Esophagus squamous epithelium (tissue), 5 donors: Measurements from ENCODE around the gene MYO18A. TPM values are rescaled to one million over a fixed set of nuclear protein-coding genes. Genes with fewer than 3 reads are reported as not detected.

Experiments
- DNase-seq: peaks from one replicate; lab custom pipeline; 2025; lab: John Stamatoyannopoulos, UW
- H3K27ac ChIP-seq, 4 donors: fragments of 200-600 bp; sonication (generic); one replicate each; pipeline ENCODE4 v1.5.1; 2016 to 2019; ENCODE audit warnings: mild to moderate bottlenecking in 1 of 4
- H3K27me3 ChIP-seq, 4 donors: fragments of 200-600 bp; sonication (generic); 1 replicate in 3 of 4; 2 replicates in 1 of 4; pipeline versions ENCODE4 v1.5.1 to v1.6.0; 2017 to 2021; ENCODE audit warnings: antibody characterized with exemption in 1 of 4
- H3K36me3 ChIP-seq, 3 donors: fragments of 200-600 bp; sonication (generic); one replicate each; pipeline ENCODE4 v1.5.1; 2016 to 2019
- H3K4me1 ChIP-seq, 3 donors: fragments of 200-600 bp; sonication (generic); one replicate each; pipeline ENCODE4 v1.5.1; 2017 to 2019
- H3K4me3 ChIP-seq, 4 donors: fragments of 200-600 bp; sonication (generic); 1 replicate in 3 of 4; 2 replicates in 1 of 4; pipeline ENCODE4 v1.5.1; 2016 to 2019; ENCODE audit warnings: mild to moderate bottlenecking in 2 of 4, moderate library complexity in 1 of 4
- H3K9me3 ChIP-seq, 3 donors: fragments of 200-600 bp; sonication (generic); one replicate each; pipeline ENCODE4 v1.5.1; 2016 to 2019
- POLR2A ChIP-seq, 4 donors: fragments of 450-650 bp; IDR thresholded peaks; one replicate each; pipeline ENCODE4 v1.6.1; 2017; ENCODE audit warnings: antibody characterized with exemption in 4 of 4, mild to moderate bottlenecking in 4 of 4, moderate library complexity in 3 of 4
- WGBS, 2 donors: methylation state at CpG; one replicate each; pipeline ENCODE4 v1.1.5; 2018; 5-methylcytosine and 5-hydroxymethylcytosine counted together
- intact Hi-C: fragments of 100-400 bp; cut with DNase I; formaldehyde crosslinking; loops from one replicate; pipeline ENCODE4 v1.15.0; 2022
- total RNA-seq, 4 donors: library from RNA; depleted of rRNA; stranded (reverse); fragments of >200 nt; gene quantifications; one replicate each; pipeline ENCODE4 v1.1.0, GENCODE V29; 2016
- TF ChIP-seq, protein P1 (sequence below), 6 experiments: fragments of 450-650 bp in 4 of 6; fragments of 200-600 bp in 2 of 6; sonication (generic) in 2 of 6; IDR thresholded peaks; one replicate each; pipeline ENCODE4 v1.5.1; 2016 to 2019; ENCODE audit warnings: antibody characterized with exemption in 6 of 6, mild to moderate bottlenecking in 4 of 6, moderate library complexity in 4 of 6
- donor health status: DM: yes; HTN: yes; CAD: no.

MYO18A gene
- total RNA-seq, 4 donors from 2014 or later = 44.0 to 74.9 (median 68.5) TPM

DNA sequence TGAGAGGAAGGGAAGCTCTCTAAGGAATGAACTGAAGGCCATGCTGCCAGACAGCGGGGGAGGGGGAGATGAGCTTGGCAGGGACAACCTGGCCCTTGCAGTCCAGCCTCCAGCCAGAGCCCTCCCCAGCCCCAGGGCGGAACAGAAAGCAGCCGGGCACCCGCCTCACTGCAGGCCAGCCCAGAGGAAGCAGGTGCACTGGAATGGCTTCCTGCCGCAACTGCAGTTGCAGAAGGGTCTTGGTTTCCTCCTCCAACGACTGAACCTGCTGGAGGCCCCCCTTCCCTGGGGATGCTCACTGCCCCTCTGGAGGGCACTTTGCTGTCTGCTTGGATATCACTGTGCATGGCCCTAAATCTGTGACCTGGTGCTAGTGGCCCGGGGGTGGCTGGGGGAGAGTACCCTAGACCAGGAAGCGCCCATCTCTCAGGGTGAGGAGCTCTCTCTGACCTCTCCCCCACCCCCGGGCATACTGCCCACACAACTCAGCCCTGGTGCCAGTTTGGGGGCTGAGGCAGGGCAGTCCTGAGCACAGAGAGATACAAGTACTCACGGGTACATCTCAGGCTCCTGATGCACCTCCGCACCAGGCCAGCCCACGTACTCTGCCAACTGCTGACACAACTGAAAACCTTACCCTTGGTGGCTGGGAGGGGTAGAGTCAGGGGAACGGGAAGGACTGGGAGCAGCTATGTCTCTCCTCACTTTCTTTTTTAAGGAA, 41.1 kb downstream of the MYO18A start:
- peaks cover 21 to 60% (median 37%) of the 10 kb centered on the region in 3 donors for H3K4me1 ChIP-seq
- H3K27ac ChIP-seq = peak overlapping the region; percentile 64 to 89 (median 78)
- intact Hi-C loops = no loop called here
- H3K9me3 ChIP-seq = no peaks in the 10 kb centered on the region
- H3K36me3 ChIP-seq = peaks cover 0 to 21% (median 0%) of the 10 kb centered on the region in 3 donors
- no peaks in the 10 kb centered on the region for H3K27me3 ChIP-seq
- 18 to 23% methylated on average over 5 to 9 of the region's 13 CpGs for WGBS, 2 donors
- H3K4me3 ChIP-seq = peak overlapping the region; percentile 8 to 56 (median 40)
- no peak for DNase-seq
- TF ChIP-seq POLR2A (IDR thresholded peaks at IDR 0.05) = no peak
- TF ChIP-seq, protein P1, sequence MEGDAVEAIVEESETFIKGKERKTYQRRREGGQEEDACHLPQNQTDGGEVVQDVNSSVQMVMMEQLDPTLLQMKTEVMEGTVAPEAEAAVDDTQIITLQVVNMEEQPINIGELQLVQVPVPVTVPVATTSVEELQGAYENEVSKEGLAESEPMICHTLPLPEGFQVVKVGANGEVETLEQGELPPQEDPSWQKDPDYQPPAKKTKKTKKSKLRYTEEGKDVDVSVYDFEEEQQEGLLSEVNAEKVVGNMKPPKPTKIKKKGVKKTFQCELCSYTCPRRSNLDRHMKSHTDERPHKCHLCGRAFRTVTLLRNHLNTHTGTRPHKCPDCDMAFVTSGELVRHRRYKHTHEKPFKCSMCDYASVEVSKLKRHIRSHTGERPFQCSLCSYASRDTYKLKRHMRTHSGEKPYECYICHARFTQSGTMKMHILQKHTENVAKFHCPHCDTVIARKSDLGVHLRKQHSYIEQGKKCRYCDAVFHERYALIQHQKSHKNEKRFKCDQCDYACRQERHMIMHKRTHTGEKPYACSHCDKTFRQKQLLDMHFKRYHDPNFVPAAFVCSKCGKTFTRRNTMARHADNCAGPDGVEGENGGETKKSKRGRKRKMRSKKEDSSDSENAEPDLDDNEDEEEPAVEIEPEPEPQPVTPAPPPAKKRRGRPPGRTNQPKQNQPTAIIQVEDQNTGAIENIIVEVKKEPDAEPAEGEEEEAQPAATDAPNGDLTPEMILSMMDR (IDR thresholded peaks at IDR 0.05) = no peak

DNA sequence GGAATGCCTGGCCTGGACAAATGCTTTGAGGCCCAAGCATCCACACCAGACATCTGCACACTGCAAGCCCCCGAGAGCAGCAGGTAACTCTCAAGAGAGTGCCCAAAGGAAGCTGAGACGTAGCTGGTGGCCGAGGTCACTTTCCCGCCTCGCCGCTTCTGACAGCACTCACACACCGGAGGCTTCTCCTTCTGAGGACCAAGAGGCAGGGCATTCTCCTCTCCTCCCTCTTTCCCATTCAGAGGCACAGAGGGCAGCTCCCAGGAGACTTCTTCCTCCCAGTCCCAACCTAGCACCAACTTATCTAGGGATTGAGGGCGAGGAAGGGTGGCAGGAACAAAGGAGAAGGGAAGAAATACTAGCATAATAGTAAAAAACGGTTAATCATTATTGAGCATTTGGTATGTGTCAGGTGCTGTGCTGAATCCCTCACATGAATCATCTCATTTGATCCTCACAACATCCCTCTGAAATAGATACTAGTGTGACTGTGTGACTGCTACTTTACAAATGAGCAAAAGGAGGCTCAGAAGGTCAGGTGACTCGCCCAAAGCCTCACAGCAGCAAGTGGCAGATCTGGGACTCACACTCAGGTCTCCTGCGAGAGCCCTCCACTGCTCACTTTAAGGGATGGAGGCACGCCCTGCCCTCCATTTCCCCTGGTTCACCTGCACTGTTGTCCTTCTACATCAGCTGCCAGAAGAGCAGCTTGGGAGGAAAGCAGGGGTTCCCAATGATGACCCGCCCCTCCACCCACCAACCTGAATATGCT, 41.8 kb downstream of the MYO18A start:
- Histone ChIP-seq H3K27ac (peak overlapping the region; percentile 64 to 89 (median 78)), H3K36me3 (peaks cover 0 to 21% (median 0%) of the 10 kb centered on the region in 3 donors), H3K9me3 (no peaks in the 10 kb centered on the region), H3K4me3 (peak overlapping the region in 3 of 4 donors; percentile 36 to 56 (median 44)), H3K4me1 (peaks cover 21 to 61% (median 38%) of the 10 kb centered on the region in 3 donors), H3K27me3 (no peaks in the 10 kb centered on the region)
- intact Hi-C loops = no loop called here
- TF ChIP-seq, protein P1 (IDR thresholded peaks at IDR 0.05) = no peak
- TF ChIP-seq POLR2A (IDR thresholded peaks at IDR 0.05) = no peak
- no peak for DNase-seq
- 58 to 69% methylated on average over 9 to 12 of the region's 13 CpGs for WGBS, 2 donors

DNA sequence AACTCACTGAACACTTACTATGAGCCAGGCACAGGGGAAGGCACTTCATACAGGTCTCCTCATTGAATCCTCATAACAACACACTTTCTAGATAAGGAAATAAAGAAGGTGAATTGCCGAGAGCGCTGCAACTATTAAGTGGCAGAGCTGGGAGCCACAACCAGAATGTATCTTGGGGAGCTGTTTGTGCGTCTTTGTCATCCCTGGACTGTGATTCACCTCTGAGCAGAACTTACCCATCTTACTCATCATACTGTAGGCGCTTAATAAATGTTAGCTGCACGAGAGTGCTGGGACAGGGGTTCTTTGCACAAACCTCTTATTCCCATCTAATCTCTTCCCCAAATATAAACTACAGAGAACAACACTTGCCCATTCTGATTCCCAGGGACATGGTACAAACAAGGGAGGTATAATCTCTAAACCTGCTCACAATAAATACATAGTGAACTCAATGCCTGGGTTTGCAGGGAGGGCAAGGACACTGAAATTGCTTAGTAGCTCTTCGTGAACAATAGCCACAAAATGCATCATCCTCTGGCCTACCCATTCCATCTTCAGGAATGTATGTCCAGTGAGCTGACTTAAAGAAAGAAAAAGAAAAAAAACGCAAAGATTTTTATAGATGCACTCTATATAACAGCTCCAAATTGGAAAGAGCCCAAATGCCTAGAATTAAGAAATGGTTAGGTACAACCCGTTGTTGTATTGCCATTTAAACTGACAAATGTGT, 43.0 kb downstream of the MYO18A start:
- no peaks in the 10 kb centered on the region for H3K9me3 ChIP-seq
- no peak overlapping the region for H3K4me3 ChIP-seq
- H3K27ac ChIP-seq = no peak overlapping the region
- H3K36me3 ChIP-seq = peaks cover 0 to 21% (median 0%) of the 10 kb centered on the region in 3 donors
- no peaks in the 10 kb centered on the region for H3K27me3 ChIP-seq
- DNase-seq = no peak
- TF ChIP-seq, protein P1 (IDR thresholded peaks at IDR 0.05) = no peak
- no peak for TF ChIP-seq POLR2A (IDR thresholded peaks at IDR 0.05)
- WGBS, 2 donors = 54 to 68% methylated on average over 8 of the region's 8 CpGs
- intact Hi-C loops = no loop called here
- peaks cover 21 to 70% (median 46%) of the 10 kb centered on the region in 3 donors for H3K4me1 ChIP-seq

DNA sequence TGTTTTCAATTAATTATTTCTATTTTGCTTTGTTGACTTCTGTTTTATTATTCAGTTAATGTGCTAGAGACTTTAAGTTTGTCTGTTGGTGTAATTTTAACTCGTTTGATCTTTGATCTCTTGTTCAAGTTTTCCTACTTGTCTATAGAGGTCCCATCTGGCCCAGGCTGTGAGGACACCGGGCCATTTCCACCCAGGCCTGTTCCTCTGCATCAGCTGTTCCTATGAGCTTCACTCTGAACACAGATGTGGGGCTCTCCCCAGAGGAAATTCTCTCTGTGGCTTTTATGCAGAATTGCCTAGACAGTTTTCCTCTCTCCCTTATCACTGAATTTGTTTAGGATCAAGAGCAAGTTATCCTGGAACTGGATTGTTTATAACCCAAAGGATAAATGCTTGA, 44.7 kb downstream of the MYO18A start:
- no peaks in the 10 kb centered on the region for H3K27me3 ChIP-seq
- WGBS, 2 donors = 60 to 75% methylated on average over 2 of the region's 2 CpGs
- peaks cover 0 to 27% (median 0%) of the 10 kb centered on the region in 3 donors for H3K36me3 ChIP-seq
- TF ChIP-seq, protein P1 (IDR thresholded peaks at IDR 0.05) = no peak
- TF ChIP-seq POLR2A (IDR thresholded peaks at IDR 0.05) = no peak
- H3K27ac ChIP-seq = no peak overlapping the region
- H3K9me3 ChIP-seq = no peaks in the 10 kb centered on the region
- no peak for DNase-seq
- peaks cover 13 to 59% (median 31%) of the 10 kb centered on the region in 3 donors for H3K4me1 ChIP-seq
- no peak overlapping the region for H3K4me3 ChIP-seq
- intact Hi-C loops = no loop called here
